GM12891 (cell line): ENCODE measurements around the gene FRYL.

Source experiments
- POLR2A ChIP-seq: IDR thresholded peaks from 2 replicates; pipeline ENCODE4 v1.6.1; 2011; ENCODE audit warnings: low read depth, low read length, control low read depth
- POLR2AphosphoS5 ChIP-seq: IDR thresholded peaks from 2 replicates; pipeline ENCODE4 v1.6.1; 2011; ENCODE audit warnings: low read depth, low read length, control low read depth
- POU2F2 ChIP-seq: IDR thresholded peaks from 2 replicates; pipeline ENCODE4 v1.6.1; 2011; ENCODE audit warnings: low read depth, mild to moderate bottlenecking, control low read depth, low read length, moderate library complexity
- TAF1 ChIP-seq: IDR thresholded peaks from 2 replicates; pipeline ENCODE4 v1.6.1; 2011; ENCODE audit warnings: low read depth, low read length, control low read depth

GRCh38 chr4:48640699-48641098, 139.4 kb downstream of the FRYL start:
- TF ChIP-seq TAF1 (no peak), POLR2A (no peak), POU2F2 (no peak), POLR2AphosphoS5 (no peak)
